CD4-positive, CD25-positive, alpha-beta regulatory T cell (primary cell): ENCODE data around the gene C10orf90. TPM values are rescaled to one million over a fixed set of nuclear protein-coding genes. Genes with fewer than 3 reads are reported as not detected.
"Not testable (repeated sequence)": the region's sequence is repeated elsewhere in the genome, so short reads cannot be mapped to it uniquely, and the experiment has no call there.

ENCODE experiments used
- ATAC-seq, 2 donors: fragments of 150-1000 bp; cut with Tn5 transposase; one replicate each; pipeline ENCODE4 v1.10.0; 2021; ENCODE audit warnings: low read depth in 2 of 2, moderate number of reproducible peaks in 2 of 2, moderate library complexity in 1 of 2
- DNase-seq, 3 donors: peaks; one replicate each; pipeline versions ENCODE4 v3.0.0 to v3.0.0-alpha.2; 2012 to 2022; ENCODE audit warnings: mixed read lengths in 1 of 3
- H3K27ac ChIP-seq: one replicate; pipeline ENCODE4 v1.7.0; 2013; ENCODE audit warnings: mild to moderate bottlenecking, low read length; ENCODE audit not compliant: insufficient read depth, poor library complexity, severe bottlenecking
- H3K27me3 ChIP-seq: one replicate; pipeline ENCODE4 v1.7.0; 2013; ENCODE audit warnings: low read length; ENCODE audit not compliant: control insufficient read depth, insufficient read depth
- H3K36me3 ChIP-seq: one replicate; pipeline ENCODE4 v1.7.0; 2013; ENCODE audit warnings: mild to moderate bottlenecking, low read length, moderate library complexity; ENCODE audit not compliant: control insufficient read depth, insufficient read depth
- H3K4me1 ChIP-seq: 2 replicates; pipeline ENCODE4 v1.7.0; 2013; ENCODE audit warnings: mild to moderate bottlenecking, low read length; ENCODE audit not compliant: insufficient read depth, control insufficient read depth, poor library complexity, severe bottlenecking
- H3K4me3 ChIP-seq: one replicate; pipeline ENCODE4 v1.7.0; 2013; ENCODE audit warnings: low read depth, mild to moderate bottlenecking, low read length, moderate library complexity
- H3K9me3 ChIP-seq, 2 experiments: 1 replicate in 1 of 2; 2 replicates in 1 of 2; pipeline ENCODE4 v1.7.0; 2013; ENCODE audit warnings: low read length in 2 of 2, mild to moderate bottlenecking in 1 of 2, moderate library complexity in 1 of 2; ENCODE audit not compliant: control insufficient read depth in 2 of 2
- H3K27ac Mint-ChIP-seq, 3 donors: one replicate each; pipeline ENCODE4 v1.8.0; 2020 to 2022; ENCODE audit warnings: mild to moderate bottlenecking in 3 of 3, mixed read lengths in 3 of 3, moderate library complexity in 2 of 3
- H3K27me3 Mint-ChIP-seq: one replicate; pipeline ENCODE4 v1.8.0; 2022; ENCODE audit warnings: mild to moderate bottlenecking, mixed read lengths
- H3K36me3 Mint-ChIP-seq: one replicate; pipeline ENCODE4 v1.8.0; 2020; ENCODE audit warnings: mixed read lengths
- H3K4me1 Mint-ChIP-seq, 4 donors: one replicate each; pipeline ENCODE4 v1.8.0; 2020 to 2022; ENCODE audit warnings: mixed read lengths in 4 of 4, mild to moderate bottlenecking in 1 of 4
- H3K4me3 Mint-ChIP-seq, 4 donors: one replicate each; pipeline ENCODE4 v1.8.0; 2020 to 2022; ENCODE audit warnings: mild to moderate bottlenecking in 4 of 4, mixed read lengths in 4 of 4, moderate library complexity in 3 of 4
- H3K9me3 Mint-ChIP-seq, 7 donors: one replicate each; pipeline ENCODE4 v1.8.0; 2020 to 2022; ENCODE audit warnings: mixed read lengths in 7 of 7, mild to moderate bottlenecking in 3 of 7, moderate library complexity in 2 of 7
- polyA plus RNA-seq, 4 donors: library from polyadenylated mRNA; unstranded; fragments of 300-500 nt; fragmentation: Illumina TruSeq; gene quantifications; one replicate each; pipeline ENCODE4 v1.2.3, GENCODE V29; 2021
- total RNA-seq: library from RNA; stranded (reverse); gene quantifications from one replicate; pipeline ENCODE4 v1.2.3, GENCODE V29; 2022

C10orf90 gene
- total and polyA plus RNA-seq, 5 donors from 2014 or later: not detected

DNA sequence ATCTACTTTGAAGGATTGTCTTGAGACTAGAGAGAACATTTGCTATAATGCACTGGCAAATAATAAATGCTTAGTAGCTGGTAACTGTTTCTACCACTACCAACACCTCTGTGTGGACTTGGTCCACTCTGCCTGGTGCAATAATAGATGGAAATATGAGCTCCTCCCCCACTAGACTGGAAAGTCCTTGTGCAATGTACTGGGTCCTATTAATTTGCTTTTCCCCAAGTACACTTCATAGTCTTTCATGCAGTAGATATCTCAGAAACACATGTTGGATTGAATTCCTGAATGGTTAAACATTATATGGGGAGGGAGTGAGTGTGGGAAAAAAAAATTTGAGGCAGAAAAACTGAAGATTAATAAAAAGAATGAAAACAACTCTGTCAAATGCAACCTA is 119.3 kb downstream of the C10orf90 start:
- no peak overlapping the region for H3K4me3 ChIP-seq
- no peak overlapping the region for H3K27ac ChIP-seq
- Mint-ChIP-seq H3K4me1 (no peaks in the 10 kb centered on the region), H3K4me3 (no peak overlapping the region), H3K9me3 (no peaks in the 10 kb centered on the region), H3K36me3 (no peaks in the 10 kb centered on the region), H3K27ac (no peak overlapping the region), H3K27me3 (no peaks in the 10 kb centered on the region)
- H3K36me3 ChIP-seq: no peaks in the 10 kb centered on the region
- H3K9me3 ChIP-seq: no peaks in the 10 kb centered on the region
- no peaks in the 10 kb centered on the region for H3K4me1 ChIP-seq
- ATAC-seq (no peak), DNase-seq (no peak)
- no peaks in the 10 kb centered on the region for H3K27me3 ChIP-seq

DNA sequence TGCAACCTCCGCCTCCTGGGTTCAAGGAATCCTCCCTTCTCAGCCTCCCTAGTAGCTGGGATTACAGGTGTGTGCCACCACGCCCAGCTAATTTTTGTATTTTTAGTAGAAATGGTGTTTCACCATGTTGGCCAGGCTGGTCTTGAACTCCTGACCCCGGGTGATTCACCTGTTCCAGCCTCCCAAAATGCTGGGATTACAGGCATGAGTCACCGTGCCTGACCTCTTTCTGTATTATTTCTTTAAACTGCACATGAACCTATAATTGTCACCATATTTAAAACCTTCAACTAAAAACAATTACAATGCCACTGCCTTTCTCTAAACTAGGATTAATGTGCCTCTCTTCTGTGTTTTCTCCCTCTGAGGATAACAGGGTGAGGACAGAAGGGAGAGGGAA is 119.9 kb downstream of the C10orf90 start:
- not testable (repeated sequence) for H3K9me3 ChIP-seq, ATAC-seq, H3K27ac ChIP-seq, H3K4me3 Mint-ChIP-seq, H3K4me3 ChIP-seq, H3K4me1 Mint-ChIP-seq, H3K9me3 Mint-ChIP-seq, H3K36me3 ChIP-seq, H3K27ac Mint-ChIP-seq, H3K4me1 ChIP-seq, DNase-seq, H3K27me3 Mint-ChIP-seq, H3K27me3 ChIP-seq, H3K36me3 Mint-ChIP-seq

DNA sequence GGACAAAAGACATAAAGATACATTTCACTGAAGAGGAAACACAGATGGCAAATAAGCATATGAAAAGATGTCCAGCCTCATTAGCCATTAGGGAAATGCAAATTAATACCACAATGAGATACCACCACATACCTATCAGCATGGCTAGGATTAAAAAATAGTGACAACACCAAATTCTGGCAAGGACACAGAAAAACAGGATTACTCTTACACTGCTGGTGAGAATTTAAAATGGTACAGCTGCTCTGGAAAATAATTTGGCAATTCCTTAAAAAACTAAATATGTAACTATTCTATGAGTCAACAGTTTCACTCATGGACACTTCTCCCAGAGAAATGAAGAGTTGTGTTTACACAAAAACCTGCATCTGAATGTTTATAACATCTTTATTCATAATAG is 121.1 kb downstream of the C10orf90 start:
- Histone ChIP-seq H3K27ac (no peak overlapping the region), H3K4me1 (no peaks in the 10 kb centered on the region), H3K27me3 (no peaks in the 10 kb centered on the region), H3K9me3 (no peaks in the 10 kb centered on the region), H3K36me3 (no peaks in the 10 kb centered on the region), H3K4me3 (no peak overlapping the region)
- H3K4me1 Mint-ChIP-seq: peaks cover 0 to 2% (median 0%) of the 10 kb centered on the region in 4 donors
- no peaks in the 10 kb centered on the region for H3K36me3 Mint-ChIP-seq
- no peak overlapping the region for H3K4me3 Mint-ChIP-seq
- ATAC-seq: no peak
- no peaks in the 10 kb centered on the region for H3K9me3 Mint-ChIP-seq
- no peak for DNase-seq
- no peak overlapping the region for H3K27ac Mint-ChIP-seq
- no peaks in the 10 kb centered on the region for H3K27me3 Mint-ChIP-seq

DNA sequence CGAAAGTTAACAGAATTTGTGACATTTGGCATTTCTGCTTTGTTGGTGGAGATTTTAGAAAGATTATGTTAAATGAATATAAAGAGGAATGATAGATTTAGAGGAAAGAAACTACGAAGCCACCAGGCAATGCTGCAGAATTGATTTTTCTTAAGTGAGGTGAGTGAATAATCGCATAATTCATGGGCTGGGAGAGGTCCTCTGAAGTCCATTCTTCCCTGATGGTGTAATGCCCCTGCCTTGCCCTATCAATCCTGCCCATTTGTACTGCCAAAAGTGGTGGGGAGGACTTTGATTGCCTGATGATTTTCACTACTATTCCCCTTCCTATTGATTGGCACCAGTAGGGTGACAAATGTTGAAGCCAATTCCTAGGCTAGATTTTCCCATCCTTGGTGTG is 125.9 kb downstream of the C10orf90 start:
- ATAC-seq (no peak), DNase-seq (no peak)
- Histone ChIP-seq H3K27ac (no peak overlapping the region), H3K36me3 (no peaks in the 10 kb centered on the region), H3K27me3 (no peaks in the 10 kb centered on the region), H3K4me3 (no peak overlapping the region), H3K4me1 (no peaks in the 10 kb centered on the region), H3K9me3 (no peaks in the 10 kb centered on the region)
- Mint-ChIP-seq H3K9me3 (peaks cover 0 to 4% (median 0%) of the 10 kb centered on the region in 7 donors), H3K27me3 (no peaks in the 10 kb centered on the region), H3K27ac (no peak overlapping the region), H3K36me3 (no peaks in the 10 kb centered on the region), H3K4me1 (peaks cover 0 to 2% (median 0%) of the 10 kb centered on the region in 4 donors), H3K4me3 (no peak overlapping the region)

DNA sequence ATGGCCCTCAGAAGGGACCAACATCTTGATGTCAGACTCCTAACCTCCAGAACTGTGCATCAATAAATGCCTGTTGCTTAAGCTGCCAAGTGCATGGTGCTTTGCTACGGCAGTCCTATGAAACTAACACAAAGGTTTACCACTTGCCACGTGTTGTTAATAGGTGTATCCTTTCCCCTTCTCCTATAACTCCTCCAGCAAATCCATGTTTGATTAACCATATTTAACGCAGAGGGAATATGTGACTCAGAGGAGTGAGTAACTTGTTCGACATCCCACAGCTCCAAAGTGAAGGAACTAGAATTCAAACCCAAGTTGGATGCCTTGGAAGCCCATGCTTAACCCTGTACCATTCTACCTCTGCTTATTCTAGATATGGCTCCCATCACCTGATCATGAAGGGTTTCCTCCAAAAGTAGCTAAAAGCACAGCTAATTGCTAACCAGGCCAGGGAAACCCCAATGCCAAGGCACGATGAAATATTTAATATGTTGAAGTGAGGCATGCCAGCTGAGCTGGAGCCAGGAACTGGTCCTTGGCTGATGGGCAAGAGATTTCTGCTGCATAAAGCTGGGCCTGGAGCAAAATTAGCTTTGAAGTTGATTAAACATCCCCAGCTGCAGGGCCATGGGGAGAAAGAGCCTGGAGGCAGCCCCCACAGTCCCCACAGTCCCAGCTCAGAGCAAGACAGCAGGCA is 131.9 kb downstream of the C10orf90 start:
- no peak overlapping the region for H3K4me3 Mint-ChIP-seq
- Histone ChIP-seq H3K27ac (no peak overlapping the region), H3K27me3 (no peaks in the 10 kb centered on the region), H3K4me1 (no peaks in the 10 kb centered on the region), H3K4me3 (no peak overlapping the region), H3K9me3 (no peaks in the 10 kb centered on the region), H3K36me3 (no peaks in the 10 kb centered on the region)
- no peaks in the 10 kb centered on the region for H3K4me1 Mint-ChIP-seq
- no peak overlapping the region for H3K27ac Mint-ChIP-seq
- DNase-seq (no peak), ATAC-seq (no peak)
- H3K27me3 Mint-ChIP-seq: no peaks in the 10 kb centered on the region
- peaks cover 0 to 4% (median 0%) of the 10 kb centered on the region in 7 donors for H3K9me3 Mint-ChIP-seq
- no peaks in the 10 kb centered on the region for H3K36me3 Mint-ChIP-seq

DNA sequence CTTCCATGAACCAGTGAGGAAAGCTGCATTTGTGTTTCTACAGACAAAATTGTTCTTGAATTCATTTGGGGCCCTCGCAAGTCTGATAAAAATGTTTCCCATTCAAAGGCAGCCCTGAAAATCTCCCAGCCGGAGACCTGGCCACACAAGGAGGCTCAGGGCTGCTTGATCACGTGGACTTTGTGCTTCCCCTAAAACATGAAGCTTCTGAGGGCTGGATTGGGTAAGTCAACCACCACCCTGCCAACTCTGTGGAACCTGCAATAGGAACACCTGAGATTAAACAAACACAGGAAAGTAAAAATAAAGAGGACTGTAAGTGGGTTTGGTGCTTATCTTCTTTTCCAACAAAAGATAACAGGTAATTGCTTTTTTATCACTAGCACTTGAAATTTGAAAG is 133.8 kb downstream of the C10orf90 start:
- DNase-seq (no peak), ATAC-seq (no peak)
- Mint-ChIP-seq H3K4me3 (no peak overlapping the region), H3K27ac (no peak overlapping the region), H3K27me3 (no peaks in the 10 kb centered on the region), H3K36me3 (no peaks in the 10 kb centered on the region), H3K4me1 (no peaks in the 10 kb centered on the region), H3K9me3 (peaks cover 0 to 3% (median 0%) of the 10 kb centered on the region in 7 donors)
- Histone ChIP-seq H3K4me3 (no peak overlapping the region), H3K36me3 (no peaks in the 10 kb centered on the region), H3K27me3 (no peaks in the 10 kb centered on the region), H3K9me3 (no peaks in the 10 kb centered on the region), H3K4me1 (no peaks in the 10 kb centered on the region), H3K27ac (no peak overlapping the region)

DNA sequence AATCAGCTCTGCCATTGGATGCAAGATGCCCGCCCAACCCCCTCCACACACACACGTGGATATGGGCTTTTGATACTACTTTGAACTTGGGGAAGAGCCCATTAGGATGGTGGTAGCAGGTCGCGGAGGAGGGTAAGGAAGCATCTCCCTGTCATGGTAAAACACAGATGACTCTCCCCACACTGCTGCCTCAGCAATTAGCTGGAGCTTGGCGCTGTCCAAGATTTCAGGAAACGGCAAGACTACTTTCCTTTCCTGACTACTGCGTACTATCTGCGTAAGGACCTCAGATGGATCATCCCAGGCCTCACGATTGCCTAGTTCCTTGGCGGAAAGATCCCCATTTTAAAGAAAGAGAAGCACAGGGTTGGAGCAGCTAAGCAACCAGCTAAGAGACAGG is 134.3 kb downstream of the C10orf90 start:
- no peak overlapping the region for H3K4me3 ChIP-seq
- no peak overlapping the region for H3K27ac ChIP-seq
- H3K4me1 ChIP-seq: no peaks in the 10 kb centered on the region
- H3K27me3 ChIP-seq: no peaks in the 10 kb centered on the region
- no peak overlapping the region for H3K4me3 Mint-ChIP-seq
- H3K27me3 Mint-ChIP-seq: peaks cover 2% of the 10 kb centered on the region
- no peak for DNase-seq
- no peaks in the 10 kb centered on the region for H3K9me3 ChIP-seq
- no peak for ATAC-seq
- no peaks in the 10 kb centered on the region for H3K36me3 ChIP-seq
- no peaks in the 10 kb centered on the region for H3K4me1 Mint-ChIP-seq
- H3K36me3 Mint-ChIP-seq: no peaks in the 10 kb centered on the region
- H3K9me3 Mint-ChIP-seq: peaks cover 0 to 3% (median 0%) of the 10 kb centered on the region in 7 donors
- H3K27ac Mint-ChIP-seq: no peak overlapping the region

DNA sequence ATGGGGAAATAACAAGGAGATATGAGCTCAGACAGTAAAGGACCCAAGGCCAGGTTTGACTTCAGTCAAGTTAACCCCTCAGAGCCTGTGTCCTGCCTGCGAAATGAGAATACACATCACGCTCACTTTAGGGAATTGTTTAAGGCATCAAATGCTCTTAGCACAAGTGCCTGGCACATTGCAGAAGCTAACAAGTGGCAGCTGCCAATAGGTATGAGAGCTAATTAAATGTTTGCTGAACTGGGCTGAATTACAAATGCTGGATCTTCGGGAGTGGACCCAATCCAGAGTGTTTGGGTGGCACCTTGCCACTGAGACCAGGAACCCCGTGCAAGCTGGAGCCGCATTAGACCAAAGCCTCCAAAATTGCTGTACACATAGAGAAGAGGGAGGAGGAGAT is 136.8 kb downstream of the C10orf90 start:
- ATAC-seq: no peak
- Mint-ChIP-seq H3K27me3 (peaks cover 10% of the 10 kb centered on the region), H3K27ac (peak overlapping the region in 1 of 3 donors; percentile 58), H3K9me3 (peaks cover 0 to 3% (median 0%) of the 10 kb centered on the region in 7 donors), H3K36me3 (no peaks in the 10 kb centered on the region), H3K4me1 (no peaks in the 10 kb centered on the region), H3K4me3 (no peak overlapping the region)
- Histone ChIP-seq H3K36me3 (no peaks in the 10 kb centered on the region), H3K9me3 (no peaks in the 10 kb centered on the region), H3K27ac (no peak overlapping the region), H3K27me3 (no peaks in the 10 kb centered on the region), H3K4me1 (no peaks in the 10 kb centered on the region), H3K4me3 (no peak overlapping the region)
- DNase-seq: no peak
